ENCODE results near the gene SBF2.
"Not testable (repeated sequence)": the region's sequence is repeated elsewhere in the genome, so short reads cannot be mapped to it uniquely, and the experiment has no call there.

DNA sequence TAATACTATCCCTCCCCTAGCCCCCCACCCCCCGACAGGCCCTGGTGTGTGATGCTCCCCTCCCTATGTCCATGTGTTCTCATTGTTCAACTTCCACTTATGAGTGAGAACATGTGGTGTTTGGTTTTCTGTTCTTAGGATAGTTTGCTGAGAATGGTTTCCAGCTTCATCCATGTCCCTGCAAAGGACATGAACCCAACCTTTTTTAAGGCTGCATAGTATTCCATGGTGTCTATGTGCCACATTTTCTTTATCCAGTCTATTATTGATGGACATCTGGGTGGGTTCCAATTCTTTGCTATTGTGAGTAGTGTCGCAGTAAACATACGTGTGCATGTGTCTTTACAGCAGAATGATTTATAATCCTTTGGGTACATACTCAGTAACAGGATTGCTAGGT, 29.3 kb downstream of the SBF2 start:
- not testable (repeated sequence) for TF ChIP-seq CTCF (IDR thresholded peaks at IDR 0.05; ENCODE audit: borderline replicate concordance, extremely low read depth, low read length, poor library complexity, severe bottlenecking); EZH2 (IDR thresholded peaks at IDR 0.05; ENCODE audit: borderline replicate concordance, low read depth, low read length, severe bottlenecking)
